ENCODE results near the gene ASCC1.
A peak's percentile ranks its signal among the peaks of the same experiment; 100 is the strongest.

ASCC1 gene

GRCh38 chr10:72105098-72105475, 111.0 kb downstream of the ASCC1 start:
- no peak for DNase-seq
- Mint-ChIP-seq H3K4me1 (peaks cover 77% of the 10 kb centered on the region), H3K4me3 (no peak overlapping the region), H3K9me3 (no peaks in the 10 kb centered on the region), H3K36me3 (ENCODE audit: low read depth) (peaks cover 36% of the 10 kb centered on the region), H3K27me3 (no peaks in the 10 kb centered on the region), H3K27ac (peak overlapping the region; percentile 28)
- ATAC-seq: no peak

- no peak for ATAC-seq
Measured at GRCh38 chr10:72104472-72105097, 111.5 kb downstream of the ASCC1 start.

GRCh38 chr10:72099600-72099921, 116.5 kb downstream of the ASCC1 start:
- ATAC-seq: no peak
- Mint-ChIP-seq H3K27me3 (no peaks in the 10 kb centered on the region), H3K36me3 (ENCODE audit: low read depth) (peaks cover 53% of the 10 kb centered on the region), H3K4me1 (peaks cover 69% of the 10 kb centered on the region), H3K27ac (no peak overlapping the region), H3K4me3 (no peak overlapping the region), H3K9me3 (no peaks in the 10 kb centered on the region)
- DNase-seq: no peak

More at GRCh38 chr10:72104472-72105097, 111.5 kb downstream of the ASCC1 start:
- H3K36me3 Mint-ChIP-seq (ENCODE audit: low read depth): peaks cover 36% of the 10 kb centered on the region
- H3K27ac Mint-ChIP-seq: no peak overlapping the region
- peaks cover 72% of the 10 kb centered on the region for H3K4me1 Mint-ChIP-seq
- no peak overlapping the region for H3K4me3 Mint-ChIP-seq
- H3K27me3 Mint-ChIP-seq: no peaks in the 10 kb centered on the region
- no peak for DNase-seq
- H3K9me3 Mint-ChIP-seq: no peaks in the 10 kb centered on the region

- Mint-ChIP-seq H3K27me3 (no peaks in the 10 kb centered on the region), H3K4me1 (peaks cover 70% of the 10 kb centered on the region)
- DNase-seq: no peak
Measured at GRCh38 chr10:72098836-72099599, 117.1 kb downstream of the ASCC1 start.

GRCh38 chr10:72098301-72098835, 117.7 kb downstream of the ASCC1 start:
- Mint-ChIP-seq H3K27me3 (no peaks in the 10 kb centered on the region), H3K4me1 (peaks cover 69% of the 10 kb centered on the region), H3K36me3 (ENCODE audit: low read depth) (peaks cover 47% of the 10 kb centered on the region), H3K4me3 (no peak overlapping the region), H3K9me3 (no peaks in the 10 kb centered on the region), H3K27ac (peak overlapping the region; percentile 71)
- ATAC-seq: no peak
- DNase-seq: no peak

More at GRCh38 chr10:72098836-72099599, 117.1 kb downstream of the ASCC1 start:
- Mint-ChIP-seq H3K36me3 (ENCODE audit: low read depth) (peaks cover 51% of the 10 kb centered on the region), H3K9me3 (no peaks in the 10 kb centered on the region), H3K4me3 (no peak overlapping the region), H3K27ac (peak overlapping the region; percentile 33)
- no peak for ATAC-seq

- Mint-ChIP-seq H3K36me3 (ENCODE audit: low read depth) (peaks cover 46% of the 10 kb centered on the region), H3K27me3 (no peaks in the 10 kb centered on the region), H3K9me3 (no peaks in the 10 kb centered on the region), H3K4me1 (peaks cover 73% of the 10 kb centered on the region), H3K27ac (peak overlapping the region; percentile 71), H3K4me3 (no peak overlapping the region)
- DNase-seq (no peak), ATAC-seq (peak; percentile 67)
Measured at GRCh38 chr10:72097448-72098300, 118.4 kb downstream of the ASCC1 start.

- peak; percentile 29 for ATAC-seq
- H3K9me3 Mint-ChIP-seq: no peaks in the 10 kb centered on the region
- peak overlapping the region; percentile 25 for H3K4me3 Mint-ChIP-seq
- peaks cover 35% of the 10 kb centered on the region for H3K36me3 Mint-ChIP-seq (ENCODE audit: low read depth)
- peak; percentile 46 for DNase-seq
- H3K27ac Mint-ChIP-seq: peak overlapping the region; percentile 71
- H3K4me1 Mint-ChIP-seq: peaks cover 66% of the 10 kb centered on the region
- no peaks in the 10 kb centered on the region for H3K27me3 Mint-ChIP-seq
Measured at GRCh38 chr10:72096115-72097000, 119.7 kb downstream of the ASCC1 start.

- Mint-ChIP-seq H3K36me3 (ENCODE audit: low read depth) (peaks cover 32% of the 10 kb centered on the region), H3K27me3 (no peaks in the 10 kb centered on the region), H3K27ac (peak overlapping the region; percentile 89), H3K4me3 (peak overlapping the region; percentile 43), H3K4me1 (peaks cover 67% of the 10 kb centered on the region), H3K9me3 (no peaks in the 10 kb centered on the region)
- DNase-seq (no peak), ATAC-seq (peak; percentile 61)
Measured at GRCh38 chr10:72095195-72095594, 120.9 kb downstream of the ASCC1 start.

GRCh38 chr10:72094574-72094973, 121.5 kb downstream of the ASCC1 start:
- Mint-ChIP-seq H3K4me3 (peak overlapping the region; percentile 33), H3K9me3 (no peaks in the 10 kb centered on the region), H3K27ac (peak overlapping the region; percentile 89), H3K36me3 (ENCODE audit: low read depth) (peaks cover 30% of the 10 kb centered on the region), H3K27me3 (no peaks in the 10 kb centered on the region), H3K4me1 (peaks cover 73% of the 10 kb centered on the region)
- no peak for DNase-seq
- ATAC-seq: no peak

GRCh38 chr10:72093450-72093849, 122.6 kb downstream of the ASCC1 start:
- no peak overlapping the region for H3K4me3 Mint-ChIP-seq
- H3K9me3 Mint-ChIP-seq: no peaks in the 10 kb centered on the region
- ATAC-seq (no peak), DNase-seq (no peak)
- no peak overlapping the region for H3K27ac Mint-ChIP-seq
- H3K27me3 Mint-ChIP-seq: no peaks in the 10 kb centered on the region
- peaks cover 74% of the 10 kb centered on the region for H3K4me1 Mint-ChIP-seq
- peaks cover 26% of the 10 kb centered on the region for H3K36me3 Mint-ChIP-seq (ENCODE audit: low read depth)

GRCh38 chr10:72092987-72093386, 123.1 kb downstream of the ASCC1 start:
- Mint-ChIP-seq H3K9me3 (no peaks in the 10 kb centered on the region), H3K4me3 (no peak overlapping the region), H3K27me3 (no peaks in the 10 kb centered on the region), H3K4me1 (peaks cover 72% of the 10 kb centered on the region), H3K36me3 (ENCODE audit: low read depth) (peaks cover 28% of the 10 kb centered on the region), H3K27ac (no peak overlapping the region)
- no peak for ATAC-seq
- no peak for DNase-seq

- H3K4me3 Mint-ChIP-seq: no peak overlapping the region
- DNase-seq (no peak), ATAC-seq (no peak)
- peaks cover 66% of the 10 kb centered on the region for H3K4me1 Mint-ChIP-seq
- H3K27me3 Mint-ChIP-seq: no peaks in the 10 kb centered on the region
- no peaks in the 10 kb centered on the region for H3K9me3 Mint-ChIP-seq
- H3K36me3 Mint-ChIP-seq (ENCODE audit: low read depth): peaks cover 25% of the 10 kb centered on the region
- H3K27ac Mint-ChIP-seq: no peak overlapping the region
Measured at GRCh38 chr10:72092171-72092924, 123.7 kb downstream of the ASCC1 start.

GRCh38 chr10:72090326-72090725, 125.8 kb downstream of the ASCC1 start:
- H3K9me3 Mint-ChIP-seq: no peaks in the 10 kb centered on the region
- H3K4me3 Mint-ChIP-seq: peak overlapping the region; percentile 96
- H3K27me3 Mint-ChIP-seq: no peaks in the 10 kb centered on the region
- DNase-seq (no peak), ATAC-seq (no peak)
- peak overlapping the region; percentile 97 for H3K27ac Mint-ChIP-seq
- H3K4me1 Mint-ChIP-seq: peaks cover 58% of the 10 kb centered on the region
- H3K36me3 Mint-ChIP-seq (ENCODE audit: low read depth): peaks cover 21% of the 10 kb centered on the region
